ENCODE results near the gene RAB40B. TPM values are rescaled to one million over a fixed set of nuclear protein-coding genes. Genes with fewer than 3 reads are reported as not detected.

Gene RAB40B
- total and polyA plus RNA-seq, 2 donors (not counting 1 experiment from before 2014, with no cell fraction given), result 4.7 to 8.0 TPM

DNA sequence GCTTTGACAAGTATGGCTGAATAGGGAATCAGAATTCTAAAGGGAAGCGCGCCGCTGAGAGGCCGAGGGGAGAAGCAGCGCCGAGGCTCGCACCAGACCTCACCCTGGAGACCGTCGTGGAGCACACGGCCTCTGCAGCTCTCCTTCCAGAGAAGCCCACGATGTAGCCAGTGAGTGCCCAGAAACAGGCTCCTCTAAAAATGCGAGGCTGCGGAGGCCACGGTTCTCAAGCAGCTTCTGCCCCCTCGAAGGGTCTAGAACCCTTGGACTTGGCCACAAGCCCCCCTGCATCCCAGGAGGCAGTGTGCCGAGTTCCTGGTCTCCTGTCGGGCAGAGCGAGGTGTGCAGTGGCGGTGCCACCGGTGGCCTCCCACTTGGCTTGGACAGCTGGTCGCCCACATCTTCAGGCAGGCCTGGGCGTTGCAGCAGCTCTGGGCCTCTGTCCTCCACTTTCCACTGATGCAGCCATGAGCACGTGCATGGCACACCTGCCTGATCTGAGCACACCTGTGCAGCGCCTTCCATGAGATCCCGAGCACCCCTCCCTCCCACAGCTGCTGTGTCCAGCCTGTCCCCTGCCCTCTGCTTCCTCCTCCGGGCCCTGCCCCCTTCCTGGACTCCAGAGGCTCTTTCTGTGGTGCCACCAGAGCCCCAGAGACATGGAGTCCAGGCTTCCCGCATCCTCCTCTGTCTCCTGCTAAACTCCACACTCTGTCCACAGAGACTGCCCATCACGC lies 31.4 kb downstream of the RAB40B start:
- Histone ChIP-seq H3K27ac (ENCODE audit: low read length in 2 of 2) (no peak overlapping the region), H3K4me2 (replicated peaks; ENCODE audit: low read depth, low read length, poor library complexity, severe bottlenecking) (no peak overlapping the region), H4K20me1 (ENCODE audit: control insufficient read depth, insufficient read depth, low read length, poor library complexity, severe bottlenecking) (no peaks in the 10 kb centered on the region), H3K9ac (ENCODE audit: low read length) (no peak overlapping the region), H3K79me2 (ENCODE audit: control insufficient read depth, insufficient read depth, low read length) (no peaks in the 10 kb centered on the region), H2AFZ (ENCODE audit: insufficient read depth, low read depth, low read length, poor library complexity, severe bottlenecking) (no peak overlapping the region), H3K36me3 (replicated peaks in 1 of 2; ENCODE audit: control extremely low read depth in 1 of 2, control insufficient read depth in 1 of 2, extremely low read depth in 1 of 2, insufficient read depth in 2 of 2, low read length in 1 of 2) (no peaks in the 10 kb centered on the region), H3K27me3 (replicated peaks in 1 of 4; ENCODE audit: control extremely low read depth in 1 of 4, control insufficient read depth in 3 of 4, insufficient read depth in 4 of 4, low read length in 3 of 4) (no peaks in the 10 kb centered on the region), H3K4me1 (ENCODE audit: control insufficient read depth in 2 of 2, insufficient read depth in 2 of 2, low read length in 2 of 2) (peaks cover 0 to 6% of the 10 kb centered on the region in 2 donors), H3K4me3 (ENCODE audit: control extremely low read depth in 1 of 5, extremely low read depth in 1 of 5, insufficient read depth in 1 of 5, low read depth in 2 of 5, low read length in 4 of 5) (no peak overlapping the region), H3K9me3 (ENCODE audit: control extremely low read depth in 1 of 3, control insufficient read depth in 2 of 3, insufficient read depth in 1 of 3, low read length in 2 of 3) (no peaks in the 10 kb centered on the region)
- CTCF ChIA-PET, result interaction anchor here (2.0 to 2.1 kb wide), 2 partner anchors 101 to 109 kb away, joined by 11 to 25 read pairs; no protein-coding TSS in a partner anchor
- Mint-ChIP-seq H3K4me1 (peaks cover 6% of the 10 kb centered on the region), H3K27ac (no peak overlapping the region), H3K4me3 (no peak overlapping the region), H3K9me3 (ENCODE audit: insufficient read depth) (no peaks in the 10 kb centered on the region), H3K27me3 (no peaks in the 10 kb centered on the region)
- TF ChIP-seq EZH2 (IDR thresholded peaks at IDR 0.05; ENCODE audit: borderline replicate concordance, insufficient read depth, low read depth, low read length, poor library complexity, severe bottlenecking), result no peak
- TF ChIP-seq, protein P1, sequence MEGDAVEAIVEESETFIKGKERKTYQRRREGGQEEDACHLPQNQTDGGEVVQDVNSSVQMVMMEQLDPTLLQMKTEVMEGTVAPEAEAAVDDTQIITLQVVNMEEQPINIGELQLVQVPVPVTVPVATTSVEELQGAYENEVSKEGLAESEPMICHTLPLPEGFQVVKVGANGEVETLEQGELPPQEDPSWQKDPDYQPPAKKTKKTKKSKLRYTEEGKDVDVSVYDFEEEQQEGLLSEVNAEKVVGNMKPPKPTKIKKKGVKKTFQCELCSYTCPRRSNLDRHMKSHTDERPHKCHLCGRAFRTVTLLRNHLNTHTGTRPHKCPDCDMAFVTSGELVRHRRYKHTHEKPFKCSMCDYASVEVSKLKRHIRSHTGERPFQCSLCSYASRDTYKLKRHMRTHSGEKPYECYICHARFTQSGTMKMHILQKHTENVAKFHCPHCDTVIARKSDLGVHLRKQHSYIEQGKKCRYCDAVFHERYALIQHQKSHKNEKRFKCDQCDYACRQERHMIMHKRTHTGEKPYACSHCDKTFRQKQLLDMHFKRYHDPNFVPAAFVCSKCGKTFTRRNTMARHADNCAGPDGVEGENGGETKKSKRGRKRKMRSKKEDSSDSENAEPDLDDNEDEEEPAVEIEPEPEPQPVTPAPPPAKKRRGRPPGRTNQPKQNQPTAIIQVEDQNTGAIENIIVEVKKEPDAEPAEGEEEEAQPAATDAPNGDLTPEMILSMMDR (IDR thresholded peaks at IDR 0.05), result no peak
- DNase-seq (no peak), ATAC-seq (ENCODE audit: low read depth) (no peak)
- POLR2A ChIA-PET, result no interaction called here
- intact Hi-C loops (cut with micrococcal nuclease), result no loop called here
- WGBS (ENCODE audit: insufficient coverage), result 95% methylated on average over 28 of the region's 28 CpGs

GRCh38 chr17:82665891-82666290 lies 32.6 kb downstream of the RAB40B start:
- Mint-ChIP-seq H3K27me3 (no peaks in the 10 kb centered on the region), H3K27ac (no peak overlapping the region), H3K4me1 (peaks cover 6% of the 10 kb centered on the region), H3K9me3 (ENCODE audit: insufficient read depth) (no peaks in the 10 kb centered on the region), H3K4me3 (no peak overlapping the region)
- ChIA-PET CTCF (interaction anchor here (2.1 kb wide), 1 partner anchor 110 kb away, joined by 4 read pairs; no protein-coding TSS in a partner anchor), POLR2A (interaction anchor here (0.6 kb wide), 1 partner anchor 31 kb away, joined by 3 read pairs; no protein-coding TSS in a partner anchor)
- no peak overlapping the region for H2AFZ ChIP-seq (ENCODE audit: insufficient read depth, low read depth, low read length, poor library complexity, severe bottlenecking)
- H4K20me1 ChIP-seq (ENCODE audit: control insufficient read depth, insufficient read depth, low read length, poor library complexity, severe bottlenecking), result no peaks in the 10 kb centered on the region
- 94% methylated on average over 5 of the region's 6 CpGs for WGBS (ENCODE audit: insufficient coverage)
- H3K27me3 ChIP-seq (replicated peaks in 1 of 4; ENCODE audit: control extremely low read depth in 1 of 4, control insufficient read depth in 3 of 4, insufficient read depth in 4 of 4, low read length in 3 of 4), result no peaks in the 10 kb centered on the region
- H3K36me3 ChIP-seq (replicated peaks in 1 of 2; ENCODE audit: control extremely low read depth in 1 of 2, control insufficient read depth in 1 of 2, extremely low read depth in 1 of 2, insufficient read depth in 2 of 2, low read length in 1 of 2), result no peaks in the 10 kb centered on the region
- H3K4me2 ChIP-seq (replicated peaks; ENCODE audit: low read depth, low read length, poor library complexity, severe bottlenecking), result no peak overlapping the region
- DNase-seq (no peak), ATAC-seq (ENCODE audit: low read depth) (no peak)
- no peak overlapping the region for H3K4me3 ChIP-seq (ENCODE audit: control extremely low read depth in 1 of 5, extremely low read depth in 1 of 5, insufficient read depth in 1 of 5, low read depth in 2 of 5, low read length in 4 of 5)
- H3K79me2 ChIP-seq (ENCODE audit: control insufficient read depth, insufficient read depth, low read length), result no peaks in the 10 kb centered on the region
- no peaks in the 10 kb centered on the region for H3K9me3 ChIP-seq (ENCODE audit: control extremely low read depth in 1 of 3, control insufficient read depth in 2 of 3, insufficient read depth in 1 of 3, low read length in 2 of 3)
- H3K9ac ChIP-seq (ENCODE audit: low read length), result no peak overlapping the region
- H3K4me1 ChIP-seq (ENCODE audit: control insufficient read depth in 2 of 2, insufficient read depth in 2 of 2, low read length in 2 of 2), result peaks cover 0 to 6% of the 10 kb centered on the region in 2 donors
- TF ChIP-seq, protein P1 (IDR thresholded peaks at IDR 0.05), result no peak
- no peak for TF ChIP-seq EZH2 (IDR thresholded peaks at IDR 0.05; ENCODE audit: borderline replicate concordance, insufficient read depth, low read depth, low read length, poor library complexity, severe bottlenecking)
- intact Hi-C loops (cut with micrococcal nuclease), result no loop called here
- no peak overlapping the region for H3K27ac ChIP-seq (ENCODE audit: low read length in 2 of 2)

All from B cell (primary cell).